ENCODE measurements around the gene DNALI1.
"Not testable (repeated sequence)": the region's sequence is repeated elsewhere in the genome, so short reads cannot be mapped to it uniquely, and the experiment has no call there.

Gene DNALI1

DNA sequence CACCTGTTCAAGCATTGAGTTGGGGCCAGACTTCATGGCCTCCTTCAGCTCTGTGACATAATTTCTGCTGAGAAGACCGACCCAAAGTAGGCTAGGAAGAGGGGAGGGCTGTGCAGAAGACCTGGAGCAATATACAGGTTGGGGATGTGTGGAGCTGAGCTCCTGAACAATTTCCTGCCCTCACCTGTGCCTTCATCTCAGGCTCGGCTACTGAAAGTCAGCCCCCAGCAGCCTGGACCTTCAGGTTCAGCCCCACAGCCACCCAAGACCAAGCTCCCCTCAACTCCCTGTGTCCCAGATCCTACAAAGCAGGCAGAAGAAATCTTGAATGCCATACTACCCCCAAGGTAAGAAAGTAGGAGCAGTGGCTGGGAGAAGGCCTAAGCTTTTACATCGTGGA, 662 bp downstream of the DNALI1 start:
- DNase-seq, result no peak

DNA sequence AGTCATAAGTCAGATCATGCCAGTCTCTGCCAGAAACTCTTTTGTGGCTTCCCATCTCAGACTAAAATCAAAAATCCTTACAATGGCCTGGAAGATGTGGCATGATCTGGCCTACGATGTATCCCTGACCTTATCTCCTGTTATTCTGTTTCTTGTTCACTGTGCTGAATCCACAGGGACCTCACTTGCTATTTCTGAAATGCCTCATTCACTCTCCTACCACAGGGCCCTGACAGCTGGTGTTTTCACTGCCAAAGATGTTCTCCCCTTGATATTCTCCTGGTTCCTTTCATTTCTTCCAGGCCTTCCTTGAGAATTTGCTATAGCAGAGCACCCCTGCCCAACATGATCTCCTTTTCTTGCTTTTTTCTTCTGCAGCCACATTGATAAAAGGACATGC, 1.7 kb downstream of the DNALI1 start:
- no peak for DNase-seq

DNA sequence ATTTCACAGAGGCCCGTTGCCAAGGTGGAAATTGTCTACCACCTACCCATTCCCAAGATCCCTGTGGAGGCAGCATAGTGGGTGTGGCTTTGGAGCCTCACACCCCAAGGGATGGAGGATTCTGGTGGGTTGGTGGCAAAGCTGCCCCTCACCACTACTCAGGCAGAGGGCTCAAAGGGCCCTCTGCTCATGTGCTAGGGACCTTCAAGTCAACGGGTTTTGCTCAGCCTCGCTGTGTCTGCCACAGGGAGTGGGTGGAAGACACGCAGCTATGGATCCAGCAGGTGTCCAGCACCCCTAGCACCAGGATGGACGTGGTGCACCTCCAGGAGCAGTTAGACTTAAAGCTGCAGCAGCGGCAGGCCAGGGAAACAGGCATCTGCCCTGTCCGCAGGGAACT, 2.3 kb downstream of the DNALI1 start:
- DNase-seq, result no peak

DNA sequence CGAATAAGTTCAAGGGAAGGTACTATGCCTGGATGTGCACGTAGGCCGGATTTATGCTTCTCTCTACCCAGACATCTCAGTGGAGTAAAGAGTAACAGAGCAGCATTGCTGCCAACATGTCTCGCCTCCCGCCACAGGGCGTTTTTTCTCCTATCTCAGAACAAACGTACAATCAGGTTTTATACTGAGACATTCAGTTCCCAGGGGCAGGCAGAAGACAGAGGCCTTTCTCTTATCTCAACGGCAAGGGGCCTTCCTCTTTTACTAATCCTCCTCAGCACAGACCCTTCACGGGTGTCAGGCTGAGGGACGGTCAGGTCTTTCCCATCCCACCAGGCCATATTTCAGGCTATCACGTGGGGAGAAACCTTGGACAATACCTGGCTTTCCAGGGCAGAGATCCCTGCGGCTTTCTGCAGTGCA, 3.2 kb downstream of the DNALI1 start:
- DNase-seq, result not testable (repeated sequence)

DNA sequence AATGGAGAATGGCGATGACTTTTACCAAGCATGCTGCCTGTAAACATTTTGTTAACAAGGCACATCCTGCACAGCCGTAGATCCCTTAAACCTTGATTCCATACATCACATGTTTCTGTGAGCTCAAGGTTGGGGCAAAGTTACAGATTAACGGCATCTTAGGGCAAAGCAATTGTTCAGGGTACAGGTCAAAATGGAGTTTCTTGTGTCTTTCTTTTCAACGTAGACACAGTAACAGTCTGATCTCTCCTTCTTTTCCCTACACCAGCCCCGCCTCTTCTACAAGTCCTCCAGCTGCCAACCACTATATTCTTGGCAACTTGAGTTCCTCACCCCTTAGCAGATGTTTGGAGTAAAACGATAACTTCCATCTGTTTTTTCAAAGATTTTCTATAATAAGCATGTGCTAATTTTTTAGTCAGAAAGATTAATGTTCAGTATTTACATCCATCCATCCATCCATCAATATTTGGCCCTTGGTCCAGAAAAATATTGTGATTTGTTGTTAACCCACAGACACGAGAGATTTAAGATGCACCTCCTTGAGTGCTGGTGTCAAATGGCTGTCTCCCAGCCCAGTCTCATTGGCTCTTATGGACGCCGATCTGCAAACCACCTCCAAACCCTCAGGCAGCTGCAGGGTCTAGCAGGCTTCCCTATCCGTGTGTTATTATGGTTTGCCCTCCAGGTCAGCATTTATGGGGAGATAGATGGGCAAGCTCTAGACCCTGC, 3.8 kb downstream of the DNALI1 start:
- no peak for DNase-seq

DNA sequence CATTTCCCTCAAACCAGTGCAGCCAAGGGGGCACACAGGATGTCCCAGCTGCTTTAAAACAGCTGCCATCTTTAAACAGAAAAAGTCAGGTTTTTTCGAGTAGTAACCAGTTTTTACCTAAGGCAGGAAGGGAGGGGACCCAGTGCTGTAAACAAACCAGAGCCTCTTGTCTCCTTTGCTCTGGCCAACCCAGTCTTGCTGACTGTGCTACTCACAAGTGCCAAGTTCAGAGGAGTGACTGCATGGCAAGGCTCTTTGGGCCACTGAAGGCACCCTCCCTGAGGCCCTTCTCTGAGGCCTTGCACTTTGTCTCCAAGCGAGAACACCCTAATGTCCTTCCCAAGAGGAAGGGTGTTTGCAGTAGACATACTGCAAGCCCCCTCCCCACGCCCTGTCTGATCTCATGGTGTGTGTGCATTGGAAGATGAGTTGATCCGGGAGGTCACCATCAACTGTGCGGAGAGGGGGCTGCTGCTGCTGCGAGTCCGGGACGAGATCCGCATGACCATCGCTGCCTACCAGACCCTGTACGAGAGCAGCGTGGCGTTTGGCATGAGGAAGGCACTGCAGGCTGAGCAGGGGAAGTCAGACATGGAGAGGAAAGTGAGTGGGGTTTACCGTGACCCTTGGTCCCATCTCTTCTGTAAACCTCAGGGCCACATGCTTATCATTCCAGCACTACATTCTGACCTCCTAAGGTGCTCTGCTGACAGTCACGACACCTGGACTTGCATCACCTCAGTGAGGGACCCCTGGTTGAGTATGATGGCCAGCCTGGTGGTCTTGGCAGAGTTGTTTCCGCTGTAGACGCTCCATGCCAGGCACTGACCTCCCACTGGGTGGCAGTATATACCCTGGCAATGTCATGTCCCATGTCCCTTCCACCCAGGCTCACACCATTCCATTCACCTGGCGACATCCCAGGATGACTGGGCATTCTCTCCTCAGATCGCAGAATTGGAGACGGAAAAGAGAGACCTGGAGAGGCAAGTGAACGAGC, 4.7 kb downstream of the DNALI1 start:
- peak; percentile 45 for DNase-seq

DNA sequence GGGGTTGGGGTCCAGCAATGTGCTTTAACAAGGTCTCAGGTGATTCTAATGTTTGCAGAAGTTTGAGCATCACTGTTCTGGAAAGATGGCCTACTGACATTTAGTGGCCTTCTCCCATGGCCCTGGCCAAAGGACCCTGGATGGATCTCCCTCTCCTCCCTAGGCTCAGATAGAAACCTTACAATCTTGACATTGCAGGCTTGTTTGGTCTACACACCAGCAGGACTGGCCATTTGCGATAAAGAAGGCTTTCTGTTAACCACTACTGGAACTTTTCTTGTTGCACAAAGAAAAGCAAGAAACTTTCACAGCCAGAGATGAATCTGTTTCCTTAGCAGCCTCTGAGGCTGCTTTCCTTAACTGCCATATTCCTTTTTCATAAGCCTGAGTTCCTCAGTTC, 6.2 kb downstream of the DNALI1 start:
- no peak for DNase-seq

DNA sequence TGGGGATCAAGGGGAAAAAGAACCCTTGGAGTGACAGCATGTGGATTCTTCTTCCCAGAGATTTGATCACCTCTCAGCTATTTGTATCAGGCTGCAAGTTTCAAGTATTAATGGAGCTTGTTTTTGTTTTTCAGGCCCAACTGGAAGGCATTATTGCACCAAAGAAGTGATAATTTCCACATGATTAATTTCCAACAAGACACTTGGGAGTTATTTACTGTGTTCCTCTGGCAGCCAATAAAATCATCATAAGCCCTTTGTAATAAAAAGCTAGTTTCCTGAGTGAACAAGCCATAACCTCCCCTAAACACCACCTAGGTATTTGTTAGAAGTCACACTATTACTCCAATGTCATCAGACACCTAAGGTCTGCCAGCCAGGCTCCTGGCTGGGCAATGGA, 8.2 kb downstream of the DNALI1 start:
- DNase-seq, result no peak

DNA sequence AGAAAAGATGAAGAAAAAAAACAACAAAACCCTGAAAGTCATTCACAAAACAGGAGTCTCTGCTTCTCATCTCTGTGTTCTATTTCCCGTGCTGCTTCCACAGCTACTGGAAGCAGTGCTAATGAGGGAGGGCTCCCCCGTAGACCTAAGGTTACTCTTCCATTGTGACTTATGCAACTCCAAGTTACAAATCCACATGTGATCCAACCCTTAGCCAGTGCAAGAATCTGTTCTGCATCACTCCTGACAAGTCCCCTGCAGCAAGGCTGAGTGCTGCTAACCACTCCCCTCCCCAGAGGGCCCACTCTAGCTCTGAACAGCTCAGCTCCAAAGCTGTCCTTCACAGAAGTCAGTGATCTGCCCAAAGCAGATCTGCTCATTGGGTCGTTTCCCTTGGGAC, 10.3 kb downstream of the DNALI1 start:
- no peak for DNase-seq

DNA sequence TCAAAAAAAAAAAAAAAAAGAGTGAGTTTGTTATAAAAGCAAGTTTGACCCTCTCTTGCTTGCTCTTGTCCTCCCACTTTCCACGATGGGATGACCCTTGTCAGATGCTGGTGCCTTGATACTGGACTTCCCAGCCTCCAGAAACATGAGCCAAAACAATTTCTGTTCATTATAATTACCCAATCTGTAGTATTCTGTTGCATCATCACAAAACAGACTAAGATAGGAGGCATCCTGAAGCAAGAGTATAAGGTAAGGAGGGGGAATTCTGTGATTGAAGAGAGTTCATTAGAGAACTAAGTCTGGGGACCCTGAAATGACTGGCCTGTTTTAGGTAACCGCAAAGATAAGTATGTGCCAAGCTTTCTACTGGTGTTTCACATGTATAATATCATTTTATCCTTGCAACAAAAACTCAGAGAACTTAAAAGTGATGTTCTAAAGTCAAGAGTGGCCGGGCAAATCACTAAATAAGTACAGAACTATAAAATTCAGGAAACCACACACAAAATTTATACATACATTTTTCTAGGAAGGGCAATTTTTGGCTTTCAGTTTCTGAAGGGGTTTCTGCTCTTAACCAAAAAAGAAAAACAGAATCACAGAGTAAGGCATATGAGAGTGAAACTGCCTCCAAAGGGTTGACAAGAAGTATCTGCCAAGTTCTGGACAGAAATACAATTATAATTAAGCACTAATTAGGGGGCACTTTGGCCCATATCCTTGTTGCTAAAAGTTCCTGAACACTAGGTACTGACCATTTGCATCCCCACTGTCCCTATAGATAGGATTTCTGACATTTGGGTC, 14.0 kb downstream of the DNALI1 start:
- no peak for DNase-seq

DNA sequence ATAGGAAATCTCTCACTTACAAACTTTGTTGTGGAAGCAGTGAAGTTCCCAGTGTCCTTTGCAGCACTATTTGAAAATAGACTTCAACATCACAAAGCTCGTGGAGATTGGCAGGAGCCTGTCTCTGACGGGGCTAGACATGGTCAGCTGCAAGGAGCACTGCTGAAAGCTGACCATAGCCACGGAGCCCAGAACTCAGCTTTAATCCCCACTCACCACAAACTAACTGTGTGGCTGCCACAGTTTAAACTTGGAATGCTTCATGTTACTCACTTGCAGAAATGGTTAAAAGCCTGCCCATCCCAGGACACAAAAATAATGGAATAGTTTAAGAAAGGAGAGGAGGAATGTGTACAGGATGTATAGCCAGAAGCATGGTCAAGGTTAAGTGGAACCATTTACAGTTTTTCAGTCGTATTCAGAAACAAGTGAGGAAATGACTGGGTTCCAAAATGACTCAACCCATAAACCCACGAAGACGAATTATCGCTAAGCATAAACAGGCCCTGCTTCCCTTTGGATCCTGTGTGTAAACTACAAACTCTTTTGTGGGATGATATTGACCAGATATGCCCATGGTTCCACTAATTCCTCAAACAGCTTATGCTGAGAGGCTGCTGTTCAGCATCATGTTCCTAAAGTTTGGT, 18.2 kb downstream of the DNALI1 start:
- DNase-seq, result no peak

DNA sequence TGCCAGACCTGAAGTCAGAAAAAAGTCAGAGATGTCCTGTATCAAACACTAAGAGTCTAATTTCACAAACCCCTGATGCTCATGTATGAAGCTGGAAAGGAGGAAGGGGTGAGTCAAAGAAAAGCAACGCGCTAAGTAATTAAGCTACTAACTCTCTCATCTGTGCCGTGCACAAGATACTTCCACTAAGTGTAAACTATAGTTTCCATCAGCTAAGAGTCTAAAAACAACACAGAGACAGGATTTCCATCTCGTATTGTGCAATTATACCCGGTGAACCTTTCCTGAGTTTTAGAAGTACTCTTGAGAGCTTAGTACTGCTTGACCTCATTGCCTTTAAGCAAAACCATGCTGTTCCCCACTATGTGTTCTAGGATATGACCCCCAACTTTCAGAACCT, 19.0 kb downstream of the DNALI1 start:
- no peak for DNase-seq

DNA sequence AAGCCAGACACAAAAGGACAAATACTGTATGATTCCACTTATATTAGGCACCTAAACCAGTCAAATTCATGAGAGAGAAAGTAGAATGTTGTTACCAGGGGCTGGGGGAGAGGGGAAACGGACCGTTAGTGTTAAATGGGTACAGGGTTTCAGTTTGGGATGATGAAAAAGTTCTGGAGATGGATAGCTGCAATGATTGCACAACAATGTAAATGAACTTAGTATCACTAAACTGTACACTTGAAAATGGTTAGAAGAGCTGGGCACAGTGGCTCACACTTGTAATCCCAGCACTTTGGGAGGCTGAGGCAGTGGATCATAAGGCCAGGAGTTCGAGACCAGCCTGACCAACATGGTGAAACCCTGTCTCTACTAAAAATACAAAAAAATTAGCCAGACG, 27.8 kb downstream of the DNALI1 start:
- not testable (repeated sequence) for DNase-seq

DNA sequence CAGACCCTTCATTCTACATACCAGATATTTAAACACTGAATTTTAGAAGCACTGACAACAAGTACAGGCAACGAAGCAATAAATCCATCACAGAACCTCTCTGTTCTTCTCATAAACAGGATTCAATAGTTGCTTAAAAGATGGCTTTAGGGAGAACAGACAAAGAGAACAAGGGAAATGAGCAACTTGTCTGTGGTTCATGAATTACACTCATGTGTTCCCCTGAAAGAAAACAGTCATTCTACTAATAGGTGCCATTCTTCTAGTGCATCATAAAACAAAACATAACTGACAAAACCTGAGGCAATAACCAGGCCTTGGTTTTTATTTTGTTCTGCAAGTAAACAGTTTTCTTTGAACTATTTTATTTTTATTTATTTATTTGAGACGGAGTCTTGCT, 32.2 kb downstream of the DNALI1 start:
- no peak for DNase-seq

DNA sequence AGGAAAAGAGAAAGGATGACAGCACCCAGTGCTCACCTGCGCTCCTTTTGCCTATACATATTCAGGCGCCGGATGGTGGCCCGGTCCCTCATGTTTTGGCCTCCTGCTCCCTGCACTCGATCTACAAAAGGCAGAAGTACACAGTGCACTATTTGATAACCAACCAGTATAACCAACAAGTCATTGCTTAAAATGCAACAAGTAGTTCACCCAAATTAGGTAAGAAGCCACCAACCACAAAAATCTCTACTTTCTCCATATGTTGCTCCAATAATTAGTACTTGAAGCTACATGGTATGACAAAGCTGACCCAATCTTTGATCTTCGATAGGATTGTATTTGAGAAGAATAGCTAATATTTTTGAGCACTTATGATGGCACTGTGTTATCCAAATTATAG, 37.0 kb downstream of the DNALI1 start:
- no peak for DNase-seq

DNA sequence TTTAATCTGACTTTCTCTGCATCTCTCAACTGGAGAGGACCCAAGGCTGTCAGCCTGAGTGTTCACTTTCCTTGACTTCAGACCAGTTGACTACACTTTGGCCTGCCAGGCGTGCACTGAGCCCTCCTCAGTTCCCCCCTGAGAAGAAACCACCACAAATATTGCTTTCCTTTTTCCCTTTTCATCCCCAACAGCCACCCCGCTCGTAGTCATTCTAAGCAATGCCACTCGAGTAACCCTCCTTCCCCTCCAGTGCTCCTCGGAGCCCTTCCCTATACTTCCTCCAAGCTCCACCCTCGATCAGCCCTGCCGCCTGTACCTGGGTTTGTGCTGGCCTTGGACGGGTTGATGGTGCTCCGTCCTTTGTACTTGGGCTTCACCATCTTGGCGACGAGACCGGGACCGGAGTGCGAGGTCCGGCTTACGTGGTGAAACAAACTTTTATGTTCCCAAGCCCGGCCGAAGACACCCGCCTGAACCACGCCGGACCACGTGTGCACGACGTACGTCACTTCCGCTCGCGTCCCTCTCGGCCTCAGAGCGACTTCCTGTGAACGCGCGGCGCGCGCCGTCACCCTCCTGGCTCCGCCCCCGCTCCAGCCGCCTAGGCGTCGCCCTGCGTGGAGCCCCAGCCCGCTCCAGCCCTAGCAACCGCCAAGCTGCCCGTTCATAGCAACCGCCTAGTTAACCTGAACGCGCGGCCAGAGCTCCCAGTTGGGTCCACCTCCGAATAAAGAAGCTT, 38.9 kb downstream of the DNALI1 start, which contains the start of gene GNL2:
GNL2 (minus strand) TSS at position 498 of the 742 bp plus-strand sequence; CDS start at position 383, 115 bp downstream.
- DNase-seq, result peak; percentile 99

DNA sequence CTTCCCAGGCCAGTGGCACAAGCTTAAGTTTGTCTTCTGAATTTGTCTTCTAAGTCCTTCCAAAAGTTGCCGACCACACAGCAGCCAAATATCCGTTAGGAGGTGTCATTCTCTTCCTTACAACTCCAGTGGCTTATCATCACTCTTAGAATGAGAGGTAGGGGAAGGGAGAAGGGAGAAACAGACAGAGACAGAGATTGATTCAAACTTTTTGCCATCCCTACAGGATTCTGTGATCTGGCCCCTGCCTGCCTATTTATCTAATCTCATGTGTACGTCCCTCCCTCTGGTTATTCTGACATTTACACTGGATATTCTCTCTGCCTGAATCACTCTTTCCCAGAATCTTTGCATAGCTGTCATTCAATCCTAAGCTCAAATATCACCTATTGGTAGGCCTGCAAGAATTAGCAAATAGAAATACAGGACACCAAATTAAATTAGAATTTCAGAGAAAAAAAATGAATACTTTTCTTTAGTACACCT, 39.5 kb downstream of the DNALI1 start:
- DNase-seq, result no peak

DNA sequence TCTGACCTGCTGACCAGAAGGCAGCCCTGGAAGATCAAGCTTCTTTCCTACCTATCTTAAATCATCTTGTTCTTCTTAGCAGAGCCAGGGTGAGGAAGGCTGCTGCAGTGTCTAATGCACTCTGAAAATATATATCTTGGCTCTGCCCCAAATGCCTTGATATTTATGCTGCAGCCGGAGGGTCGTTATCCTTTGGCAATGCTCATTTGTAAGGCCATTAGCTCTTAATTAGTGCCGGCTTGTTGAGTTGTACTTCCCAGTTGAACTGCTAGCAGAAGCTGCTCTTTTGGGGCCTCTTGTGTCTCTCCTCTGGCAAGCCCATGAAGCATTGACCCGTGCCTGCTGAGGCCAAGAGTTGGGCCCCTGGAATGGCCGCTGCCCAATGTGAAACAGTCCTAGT, 43.2 kb downstream of the DNALI1 start:
- no peak for DNase-seq

DNA sequence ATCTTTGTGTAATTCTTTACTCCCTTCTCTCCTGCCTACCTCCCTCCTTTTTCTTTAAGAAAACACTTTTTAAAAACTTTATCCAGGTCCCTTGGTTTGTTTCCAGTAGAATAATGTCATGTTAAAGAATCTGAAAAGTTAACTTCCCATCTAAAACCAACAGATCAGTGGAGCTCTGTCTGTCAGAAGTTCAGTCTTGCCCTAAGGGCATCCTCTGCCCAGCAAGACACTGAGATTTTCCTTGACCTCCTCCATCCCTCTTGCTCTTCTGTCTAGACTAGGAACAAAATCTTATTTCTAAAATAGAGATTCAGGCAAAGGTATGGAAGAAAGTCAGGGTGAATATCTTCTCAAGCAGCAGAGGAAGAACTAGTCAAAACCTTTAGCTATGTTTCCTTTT, 44.7 kb downstream of the DNALI1 start:
- DNase-seq, result no peak

DNA sequence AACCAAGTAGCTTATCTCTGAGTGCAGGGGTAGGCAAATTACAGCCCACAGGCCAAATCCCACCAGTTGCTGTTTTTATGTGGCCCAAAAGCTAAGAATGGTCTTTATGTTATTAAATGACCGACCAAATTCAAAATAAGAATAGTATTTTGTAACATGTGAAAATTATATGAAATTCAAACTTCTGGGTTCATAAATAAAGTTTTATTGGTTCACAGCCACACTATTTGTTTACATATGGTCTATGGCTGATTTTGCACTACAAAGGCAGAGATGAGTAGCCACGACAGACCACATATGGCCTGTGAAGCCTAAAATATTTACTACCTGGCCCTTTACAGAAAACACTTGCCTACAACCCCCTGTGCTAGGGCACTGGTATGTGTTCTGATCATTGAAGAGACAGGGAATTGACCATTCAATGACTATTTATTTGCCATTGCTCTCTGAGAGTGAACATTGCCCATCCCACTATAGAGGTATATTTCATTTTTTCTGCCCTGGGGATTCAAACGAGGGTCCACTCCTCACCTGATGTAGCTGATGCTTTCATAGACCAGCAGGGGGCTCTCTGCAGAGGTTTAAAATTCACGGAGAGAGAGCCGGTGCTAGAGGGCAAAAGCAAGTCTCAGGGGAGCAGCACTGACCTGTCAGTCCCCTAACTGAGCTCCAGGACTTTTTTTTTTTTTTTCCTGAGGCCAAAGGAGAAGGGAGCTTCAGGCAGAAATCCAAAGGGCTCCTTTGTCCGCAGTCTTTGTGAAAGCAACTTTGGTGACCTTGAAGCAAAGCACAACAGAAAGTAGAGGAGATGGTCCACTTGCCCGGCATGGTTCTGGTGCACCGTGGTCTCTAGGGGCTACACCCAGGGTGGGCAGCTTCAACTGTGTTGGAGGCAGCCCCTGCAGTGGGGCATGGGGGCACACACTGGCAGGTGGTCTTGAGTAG, 46.3 kb downstream of the DNALI1 start:
- DNase-seq, result peak; percentile 79
